ENCODE measurements around the gene ZSWIM6.

GRCh38 chr5:61498121-61498520, 166.1 kb downstream of the ZSWIM6 start:
- TF ChIP-seq CTCF (IDR thresholded peaks at IDR 0.05; ENCODE audit: insufficient read depth, low read length, poor library complexity, severe bottlenecking) (no peak), EZH2phosphoT487 (conservative IDR thresholded peaks at IDR 0.05; ENCODE audit: low read length) (no peak)
